ENCODE data around the gene CD300A. TPM values are rescaled to one million over a fixed set of nuclear protein-coding genes. Genes with fewer than 3 reads are reported as not detected.
A peak's percentile ranks its signal among the peaks of the same experiment; 100 is the strongest.

The CD300A gene
- total and polyA plus RNA-seq, 12 donors = 0.38 to 13.1 (median 1.4) TPM

- Histone ChIP-seq H3K27ac (peak overlapping the region in 1 of 10 donors; percentile 90), H3K9me3 (no peaks in the 10 kb centered on the region), H3K4me3 (no peak overlapping the region), H3K27me3 (peaks cover 0 to 35% (median 24%) of the 10 kb centered on the region in 7 donors), H3K4me1 (peaks cover 0 to 60% (median 5%) of the 10 kb centered on the region in 9 donors), H3K36me3 (no peaks in the 10 kb centered on the region)
- DNase-seq (no peak), ATAC-seq (no peak)
- 81 to 86% methylated on average over 7 of the region's 7 CpGs for whole genome bisulfite sequencing, 2 donors
- intact Hi-C loops (cut with DNase I) = no loop called here
- no peak for TF ChIP-seq CTCF (IDR thresholded peaks at IDR 0.05)
These were observed 1.6 kb upstream of the CD300A start for GRCh38 chr17:74464730-74465377.

GRCh38 chr17:74465378-74466110 is 890 bp upstream of the CD300A start:
- no peak for TF ChIP-seq CTCF (IDR thresholded peaks at IDR 0.05)
- DNase-seq (no peak), ATAC-seq (no peak)
- Histone ChIP-seq H3K4me1 (peaks cover 0 to 62% (median 5%) of the 10 kb centered on the region in 9 donors), H3K27me3 (peaks cover 0 to 36% (median 27%) of the 10 kb centered on the region in 7 donors), H3K36me3 (peaks cover 0 to under 1% (median 0%) of the 10 kb centered on the region in 9 donors), H3K27ac (peak overlapping the region in 4 of 10 donors; percentile 31 to 91 (median 46)), H3K4me3 (peak overlapping the region in 2 of 10 donors; percentile 55 to 67), H3K9me3 (no peaks in the 10 kb centered on the region)
- WGBS, 2 donors = 84 to 90% methylated on average over 8 of the region's 8 CpGs
- intact Hi-C loops (cut with DNase I) = no loop called here

DNA sequence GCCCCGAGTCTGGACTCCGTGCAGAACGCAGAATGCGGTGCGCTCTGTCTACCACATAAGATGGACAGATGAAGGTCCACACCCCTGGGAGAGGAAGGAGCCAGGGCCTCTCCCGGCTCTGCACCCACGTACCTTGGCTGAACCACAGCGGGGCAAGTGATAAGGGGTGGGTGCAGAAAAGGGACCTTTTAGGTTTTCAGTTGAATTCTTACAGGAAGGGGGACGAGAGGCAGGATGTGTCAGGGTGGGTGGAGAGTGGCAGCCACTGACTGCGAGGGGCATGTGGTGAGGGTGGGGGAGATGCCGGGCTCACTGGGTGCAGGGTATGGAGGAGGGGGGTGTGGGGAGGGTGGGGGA is 372 bp downstream of the CD300A start:
- intact Hi-C loops (cut with DNase I) = no loop called here
- Histone ChIP-seq H3K9me3 (no peaks in the 10 kb centered on the region), H3K27ac (peak overlapping the region in 3 of 10 donors; percentile 7 to 91 (median 50)), H3K4me3 (peak overlapping the region in 8 of 10 donors; percentile 3 to 67 (median 42)), H3K4me1 (peaks cover 0 to 60% (median 5%) of the 10 kb centered on the region in 9 donors), H3K27me3 (peaks cover 0 to 45% (median 33%) of the 10 kb centered on the region in 7 donors), H3K36me3 (peaks cover 0 to 3% (median 0%) of the 10 kb centered on the region in 9 donors)
- WGBS, 2 donors = 20 to 23% methylated on average over 11 of the region's 11 CpGs
- no peak for TF ChIP-seq CTCF (IDR thresholded peaks at IDR 0.05)
- no peak for DNase-seq
- ATAC-seq = peak in 3 of 8 donors; percentile 12 to 26 (median 17)

- H3K9me3 ChIP-seq = no peaks in the 10 kb centered on the region
- DNase-seq (no peak), ATAC-seq (peak in 2 of 8 donors; percentile 40 to 46)
- H3K27ac ChIP-seq = peak overlapping the region in 2 of 10 donors; percentile 40 to 91
- peak overlapping the region in 6 of 10 donors; percentile 21 to 67 (median 44) for H3K4me3 ChIP-seq
- H3K27me3 ChIP-seq = peaks cover 0 to 51% (median 34%) of the 10 kb centered on the region in 7 donors
- H3K36me3 ChIP-seq = peaks cover 0 to 7% (median 0%) of the 10 kb centered on the region in 9 donors
- H3K4me1 ChIP-seq = peaks cover 0 to 55% (median 5%) of the 10 kb centered on the region in 9 donors
- intact Hi-C loops (cut with DNase I) = no loop called here
- WGBS, 2 donors = 54 to 55% methylated on average over 21 of the region's 21 CpGs
- no peak for TF ChIP-seq CTCF (IDR thresholded peaks at IDR 0.05)
These were observed 952 bp downstream of the CD300A start for GRCh38 chr17:74467221-74467951.
